Loucy (cell line): Measurements from ENCODE around the gene SYNGR2.

ENCODE experiments used
- CTCF ChIP-seq: fragments of 200-600 bp; sonication (generic); conservative IDR thresholded peaks from 2 replicates; pipeline ENCODE4 v1.5.1; 2014; ENCODE audit warnings: mild to moderate bottlenecking, antibody characterized with exemption, low read length
- EZH2phosphoT487 ChIP-seq: fragments of 200-600 bp; IDR thresholded peaks from 2 replicates; pipeline ENCODE4 v1.6.1; 2018; ENCODE audit warnings: antibody characterized with exemption, mild to moderate bottlenecking, moderate library complexity, borderline replicate concordance

DNA sequence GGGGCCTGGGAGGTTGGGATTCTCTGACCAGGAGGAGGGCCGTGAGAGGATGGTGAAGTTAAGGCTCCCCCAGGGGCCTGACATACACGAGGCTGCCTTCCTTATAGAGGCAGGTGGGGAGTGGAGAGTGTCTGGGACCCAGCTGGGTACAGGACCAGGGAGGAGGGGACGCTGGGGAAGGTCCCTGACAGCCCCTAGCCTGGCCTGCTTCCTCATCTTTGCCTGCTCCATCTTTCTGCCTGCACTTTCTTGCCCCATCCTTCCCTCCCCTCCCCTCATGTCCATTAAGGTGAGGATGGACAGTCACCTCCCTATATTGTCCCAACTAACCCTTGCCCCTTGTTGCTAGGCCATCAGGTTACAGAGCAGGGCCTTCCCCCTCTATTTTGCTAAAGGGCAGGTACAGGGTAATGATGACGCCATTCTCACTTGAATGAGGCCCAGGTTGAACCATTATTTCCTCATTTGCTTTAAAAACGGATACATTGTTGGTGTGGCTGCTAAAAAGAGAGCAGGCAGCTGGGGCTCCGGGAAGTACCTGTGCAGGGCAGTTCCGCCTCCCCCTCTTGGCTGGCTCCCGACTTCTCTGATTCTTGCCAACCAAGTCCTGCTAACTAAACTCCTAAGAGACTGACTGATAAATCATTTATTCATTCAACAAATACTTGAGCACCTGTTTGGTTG, 20.9 kb upstream of the SYNGR2 start:
- no peak for TF ChIP-seq CTCF
- no peak for TF ChIP-seq EZH2phosphoT487
